ENCODE results near the gene PAFAH1B2.

PAFAH1B2 gene

DNA sequence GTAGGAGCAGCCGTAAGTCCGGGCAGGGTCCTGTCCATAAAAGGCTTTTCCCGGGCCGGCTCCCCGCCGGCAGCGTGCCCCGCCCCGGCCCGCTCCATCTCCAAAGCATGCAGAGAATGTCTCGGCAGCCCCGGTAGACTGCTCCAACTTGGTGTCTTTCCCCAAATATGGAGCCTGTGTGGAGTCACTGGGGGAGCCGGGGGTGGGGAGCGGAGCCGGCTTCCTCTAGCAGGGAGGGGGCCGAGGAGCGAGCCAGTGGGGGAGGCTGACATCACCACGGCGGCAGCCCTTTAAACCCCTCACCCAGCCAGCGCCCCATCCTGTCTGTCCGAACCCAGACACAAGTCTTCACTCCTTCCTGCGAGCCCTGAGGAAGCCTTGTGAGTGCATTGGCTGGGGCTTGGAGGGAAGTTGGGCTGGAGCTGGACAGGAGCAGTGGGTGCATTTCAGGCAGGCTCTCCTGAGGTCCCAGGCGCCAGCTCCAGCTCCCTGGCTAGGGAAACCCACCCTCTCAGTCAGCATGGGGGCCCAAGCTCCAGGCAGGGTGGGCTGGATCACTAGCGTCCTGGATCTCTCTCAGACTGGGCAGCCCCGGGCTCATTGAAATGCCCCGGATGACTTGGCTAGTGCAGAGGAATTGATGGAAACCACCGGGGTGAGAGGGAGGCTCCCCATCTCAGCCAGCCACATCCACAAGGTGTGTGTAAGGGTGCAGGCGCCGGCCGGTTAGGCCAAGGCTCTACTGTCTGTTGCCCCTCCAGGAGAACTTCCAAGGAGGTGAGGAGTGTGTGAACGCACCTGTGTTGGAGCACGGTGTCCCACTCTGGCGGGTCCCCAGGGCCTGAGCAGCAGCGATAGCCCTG lies 55.2 kb downstream of the PAFAH1B2 start, which contains the start of gene TAGLN:
Gene TAGLN (plus strand): TSS at position 318 of the 863 bp plus-strand sequence. CDS start 3,644 bp downstream, outside the sequence.
- no peaks in the 10 kb centered on the region for H3K27me3 ChIP-seq (ENCODE audit: low read length)
- H3K4me2 ChIP-seq (ENCODE audit: low read depth, low read length, poor library complexity, severe bottlenecking): no peak within 1 kb of the TSS
- H4K20me1 ChIP-seq (ENCODE audit: low read depth, low read length): no peaks in the 10 kb centered on the region
- H3K9me3 ChIP-seq (ENCODE audit: insufficient read depth, low read length): no peaks in the 10 kb centered on the region
- no peak within 1 kb of the TSS for H3K27ac ChIP-seq (ENCODE audit: low read depth, low read length)
- no peak within 1 kb of the TSS for H3K4me3 ChIP-seq (ENCODE audit: insufficient read depth, low read length, poor library complexity, severe bottlenecking)
- TF ChIP-seq CTCF (IDR thresholded peaks at IDR 0.05; ENCODE audit: insufficient read depth, low read length, poor library complexity, severe bottlenecking): no peak
- TF ChIP-seq EZH2phosphoT487 (conservative IDR thresholded peaks at IDR 0.05; ENCODE audit: low read length): no peak
- no peaks in the 10 kb centered on the region for H3K9me2 ChIP-seq (replicated peaks; ENCODE audit: insufficient read depth, low read length)
- H3K9ac ChIP-seq (ENCODE audit: low read length): no peak within 1 kb of the TSS
- no peaks in the 10 kb centered on the region for H3F3A ChIP-seq (ENCODE audit: insufficient read depth)
- no peak within 1 kb of the TSS for H2AFZ ChIP-seq (ENCODE audit: low read depth, low read length, severe bottlenecking)
- no peaks in the 10 kb centered on the region for H3K79me2 ChIP-seq (ENCODE audit: insufficient read depth, low read length)
- no peaks in the 10 kb centered on the region for H3K36me3 ChIP-seq (ENCODE audit: low read length)

DNA sequence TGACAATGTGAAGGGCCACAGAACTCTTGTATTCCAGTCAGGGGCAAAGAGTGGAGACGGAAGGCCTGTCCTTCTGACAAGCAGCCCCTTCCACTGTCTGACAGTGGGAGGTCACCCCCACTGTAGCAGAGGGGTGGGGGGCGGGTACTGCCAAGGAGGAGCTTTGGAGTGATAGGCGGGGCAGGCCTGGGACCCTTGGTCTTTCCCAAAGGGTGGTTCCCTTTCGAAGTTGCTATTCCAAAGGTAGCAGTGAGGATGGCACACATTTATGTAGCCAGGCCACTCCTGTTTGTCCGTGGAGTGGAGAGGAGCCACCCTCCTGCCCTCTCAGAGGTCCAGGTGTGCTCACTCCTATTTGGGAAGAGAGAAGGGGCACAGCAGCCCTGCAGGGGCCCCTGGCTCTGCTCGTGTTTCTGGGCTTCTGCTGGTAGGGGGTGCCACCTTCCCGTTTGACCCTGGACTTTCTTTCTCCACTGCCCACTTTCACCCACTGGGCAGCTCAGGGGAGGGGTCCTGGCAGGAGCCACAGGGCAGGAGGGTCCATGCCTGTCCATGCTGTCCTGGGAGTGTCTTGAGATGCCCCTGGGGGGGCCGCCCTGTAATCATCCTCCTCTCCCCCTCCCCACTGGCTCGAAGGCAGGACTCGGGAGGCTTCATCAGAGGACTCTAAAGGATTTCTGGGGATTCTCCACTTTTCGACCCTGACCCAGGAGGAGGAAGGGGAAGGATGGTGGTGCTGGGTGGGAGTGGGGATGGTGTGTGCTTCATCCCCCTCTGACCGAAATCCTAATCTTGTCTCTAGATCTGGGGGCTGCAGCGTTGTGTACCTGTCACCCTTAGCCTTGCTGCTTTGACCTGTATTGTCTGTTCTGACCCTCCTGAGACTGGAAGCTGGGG lies 56.1 kb downstream of the PAFAH1B2 start:
- Histone ChIP-seq H3K27ac (ENCODE audit: low read depth, low read length) (no peak overlapping the region), H3K4me3 (ENCODE audit: insufficient read depth, low read length, poor library complexity, severe bottlenecking) (no peak overlapping the region), H3K9ac (ENCODE audit: low read length) (no peak overlapping the region), H3F3A (ENCODE audit: insufficient read depth) (no peaks in the 10 kb centered on the region), H3K9me3 (ENCODE audit: insufficient read depth, low read length) (no peaks in the 10 kb centered on the region), H2AFZ (ENCODE audit: low read depth, low read length, severe bottlenecking) (no peak overlapping the region), H4K20me1 (ENCODE audit: low read depth, low read length) (no peaks in the 10 kb centered on the region), H3K9me2 (replicated peaks; ENCODE audit: insufficient read depth, low read length) (no peaks in the 10 kb centered on the region), H3K4me2 (ENCODE audit: low read depth, low read length, poor library complexity, severe bottlenecking) (no peak overlapping the region), H3K79me2 (ENCODE audit: insufficient read depth, low read length) (no peaks in the 10 kb centered on the region), H3K27me3 (ENCODE audit: low read length) (no peaks in the 10 kb centered on the region), H3K36me3 (ENCODE audit: low read length) (no peaks in the 10 kb centered on the region)
- TF ChIP-seq CTCF (IDR thresholded peaks at IDR 0.05; ENCODE audit: insufficient read depth, low read length, poor library complexity, severe bottlenecking) (no peak), EZH2phosphoT487 (conservative IDR thresholded peaks at IDR 0.05; ENCODE audit: low read length) (no peak)

DNA sequence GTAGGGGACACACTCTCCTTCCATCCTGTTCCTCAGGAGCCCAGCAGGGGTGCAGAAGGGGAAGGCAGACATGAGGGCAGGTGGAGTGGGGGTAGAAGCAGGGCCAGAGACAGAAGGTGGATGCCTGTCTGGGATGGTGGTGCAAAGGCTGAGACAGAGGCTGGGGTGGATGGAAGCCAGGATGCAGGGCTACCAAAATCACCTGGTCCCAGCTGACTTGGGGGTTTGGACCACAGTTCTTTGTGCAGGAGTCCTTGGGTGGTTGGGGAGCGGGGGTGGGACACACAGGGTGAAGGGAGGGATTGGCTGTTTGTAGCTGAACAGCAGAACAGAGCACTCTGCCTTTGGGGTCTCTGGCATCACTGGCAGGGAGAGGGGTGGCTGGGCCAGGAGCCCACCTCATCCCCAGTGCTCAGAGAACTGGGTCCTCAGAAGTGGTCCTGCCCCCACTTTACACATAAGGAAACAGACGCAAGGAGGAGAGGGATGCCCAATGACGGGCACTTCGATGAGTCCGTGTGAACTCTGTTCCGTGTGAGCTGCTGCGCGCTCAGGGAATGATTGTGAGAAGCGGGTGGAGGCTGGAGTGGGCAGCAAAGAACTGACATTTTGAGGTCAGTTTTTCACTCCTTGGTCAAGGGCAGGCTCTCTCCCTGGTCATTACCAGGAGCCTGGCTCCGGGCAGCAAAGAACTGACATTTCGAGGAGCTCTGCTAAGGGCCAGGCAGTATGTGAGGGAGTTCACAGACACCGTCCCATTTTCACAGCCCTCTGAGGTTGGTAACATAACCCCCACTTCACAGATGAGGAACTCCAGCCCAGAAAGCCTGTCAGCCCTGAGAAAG lies 56.9 kb downstream of the PAFAH1B2 start:
- TF ChIP-seq EZH2phosphoT487 (conservative IDR thresholded peaks at IDR 0.05; ENCODE audit: low read length) (no peak), CTCF (IDR thresholded peaks at IDR 0.05; ENCODE audit: insufficient read depth, low read length, poor library complexity, severe bottlenecking) (no peak)
- H3K79me2 ChIP-seq (ENCODE audit: insufficient read depth, low read length): no peaks in the 10 kb centered on the region
- H2AFZ ChIP-seq (ENCODE audit: low read depth, low read length, severe bottlenecking): no peak overlapping the region
- no peaks in the 10 kb centered on the region for H4K20me1 ChIP-seq (ENCODE audit: low read depth, low read length)
- H3K9me3 ChIP-seq (ENCODE audit: insufficient read depth, low read length): no peaks in the 10 kb centered on the region
- H3K36me3 ChIP-seq (ENCODE audit: low read length): no peaks in the 10 kb centered on the region
- no peak overlapping the region for H3K27ac ChIP-seq (ENCODE audit: low read depth, low read length)
- H3K9me2 ChIP-seq (replicated peaks; ENCODE audit: insufficient read depth, low read length): no peaks in the 10 kb centered on the region
- H3K27me3 ChIP-seq (ENCODE audit: low read length): no peaks in the 10 kb centered on the region
- H3K9ac ChIP-seq (ENCODE audit: low read length): no peak overlapping the region
- no peak overlapping the region for H3K4me3 ChIP-seq (ENCODE audit: insufficient read depth, low read length, poor library complexity, severe bottlenecking)
- H3K4me2 ChIP-seq (ENCODE audit: low read depth, low read length, poor library complexity, severe bottlenecking): no peak overlapping the region
- no peaks in the 10 kb centered on the region for H3F3A ChIP-seq (ENCODE audit: insufficient read depth)

Data from SU-DHL-6 (cell line).